ENCODE measurements around the gene NAP1L4. TPM values are rescaled to one million over a fixed set of nuclear protein-coding genes. Genes with fewer than 3 reads are reported as not detected.

NAP1L4 gene
- total RNA-seq, 1 experiment from 2014 or later, result 212 TPM

DNA sequence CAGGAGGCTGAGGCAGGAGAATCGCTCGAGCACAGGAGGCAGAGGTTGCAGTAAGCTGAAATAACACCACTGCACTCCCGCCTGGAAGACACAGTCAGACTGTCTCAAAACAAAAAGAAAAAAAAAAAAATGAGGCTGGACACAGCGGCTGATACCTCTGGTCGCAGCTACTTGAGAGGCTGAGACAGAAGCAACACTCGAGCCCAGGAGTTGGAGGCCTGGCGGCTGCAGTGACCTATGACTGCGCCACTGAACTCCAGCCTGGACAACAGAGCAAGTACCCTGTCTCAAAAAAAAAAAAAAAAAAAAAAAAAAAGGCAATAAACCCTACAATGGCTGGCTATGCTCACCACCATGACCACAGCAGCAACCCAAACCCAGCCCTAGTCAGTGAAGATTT is 11.0 kb downstream of the NAP1L4 start:
- no peak overlapping the region for H3K4me3 Mint-ChIP-seq
- Histone ChIP-seq H3K9me3 (ENCODE audit: control insufficient read depth, low read depth, low read length) (no peaks in the 10 kb centered on the region), H3K9ac (ENCODE audit: extremely low read depth, insufficient read length, low read length) (no peak overlapping the region), H4K20me1 (ENCODE audit: control insufficient read depth, insufficient read depth, insufficient read length) (no peaks in the 10 kb centered on the region), H3K4me1 (ENCODE audit: insufficient read depth, low read length) (no peaks in the 10 kb centered on the region), H4K5ac (ENCODE audit: insufficient read length, low read depth, low read length) (no peak overlapping the region), H2BK15ac (ENCODE audit: low read depth, low read length) (no peak overlapping the region), H2AK5ac (ENCODE audit: insufficient read length, low read length) (no peak overlapping the region), H3K4me2 (ENCODE audit: insufficient read depth, insufficient read length, low read length) (no peak overlapping the region), H4K91ac (ENCODE audit: insufficient read length, low read depth, low read length) (no peak overlapping the region), H3K4ac (ENCODE audit: low read depth, low read length) (no peak overlapping the region), H3K27me3 (ENCODE audit: insufficient read depth, low read length) (no peaks in the 10 kb centered on the region), H3K14ac (ENCODE audit: insufficient read depth, low read length) (no peak overlapping the region), H2AFZ (ENCODE audit: low read length) (no peak overlapping the region), H3K79me1 (ENCODE audit: insufficient read depth, low read depth, low read length, poor library complexity, severe bottlenecking) (peaks cover 21% of the 10 kb centered on the region), H3K18ac (ENCODE audit: insufficient read length, low read depth, low read length) (no peak overlapping the region), H4K8ac (replicated peaks; ENCODE audit: insufficient read length, low read depth, low read length) (no peak overlapping the region), H3T11ph (ENCODE audit: low read length) (no peak overlapping the region), H2BK20ac (ENCODE audit: low read depth, low read length, poor library complexity, severe bottlenecking) (no peak overlapping the region), H3K56ac (ENCODE audit: insufficient read length, low read depth, low read length) (no peak overlapping the region), H3K23ac (ENCODE audit: insufficient read length, low read depth, low read length) (no peak overlapping the region), H2BK120ac (ENCODE audit: low read depth, low read length, poor library complexity, severe bottlenecking) (no peak overlapping the region), H2BK5ac (ENCODE audit: insufficient read length, low read length) (no peak overlapping the region), H3K79me2 (ENCODE audit: insufficient read depth, low read length) (peaks cover 56% of the 10 kb centered on the region; the same call in 1 of the 2 replicates), H3K27ac (ENCODE audit: insufficient read length, low read depth, low read length) (no peak overlapping the region), H3K23me2 (ENCODE audit: insufficient read length, low read depth, low read length, poor library complexity, severe bottlenecking) (no peaks in the 10 kb centered on the region), H2BK12ac (ENCODE audit: insufficient read length, low read depth, low read length) (no peak overlapping the region)
- peaks cover 14 to 53% (median 40%) of the 10 kb centered on the region in 3 experiments; a peak in 6 of 7 replicates for H3K36me3 Mint-ChIP-seq (ENCODE audit: insufficient read depth in 1 of 3, low read depth in 3 of 3)
- H3K27ac Mint-ChIP-seq, result no peak overlapping the region; a peak in 2 of 7 replicates
- WGBS (ENCODE audit: extremely low coverage, insufficient read length, low lambda C conversion rate), result no CpG with 5 or more reads among the region's 8 CpGs
- H3K27me3 Mint-ChIP-seq (ENCODE audit: low read depth), result no peaks in the 10 kb centered on the region
- H3K9me3 Mint-ChIP-seq, result no peaks in the 10 kb centered on the region
- H3K4me1 Mint-ChIP-seq, result peaks cover 2 to 3% of the 10 kb centered on the region in 2 experiments; a peak in 2 of 4 replicates
- no peak for DNase-seq
- TF ChIP-seq CTCF (conservative IDR thresholded peaks at IDR 0.05), result no peak

Data from H9 (cell line).